ENCODE measurements around the gene LMX1A. TPM values are rescaled to one million over a fixed set of nuclear protein-coding genes. Genes with fewer than 3 reads are reported as not detected.

LMX1A gene
- polyA plus RNA-seq, 3 donors = not detected

DNA sequence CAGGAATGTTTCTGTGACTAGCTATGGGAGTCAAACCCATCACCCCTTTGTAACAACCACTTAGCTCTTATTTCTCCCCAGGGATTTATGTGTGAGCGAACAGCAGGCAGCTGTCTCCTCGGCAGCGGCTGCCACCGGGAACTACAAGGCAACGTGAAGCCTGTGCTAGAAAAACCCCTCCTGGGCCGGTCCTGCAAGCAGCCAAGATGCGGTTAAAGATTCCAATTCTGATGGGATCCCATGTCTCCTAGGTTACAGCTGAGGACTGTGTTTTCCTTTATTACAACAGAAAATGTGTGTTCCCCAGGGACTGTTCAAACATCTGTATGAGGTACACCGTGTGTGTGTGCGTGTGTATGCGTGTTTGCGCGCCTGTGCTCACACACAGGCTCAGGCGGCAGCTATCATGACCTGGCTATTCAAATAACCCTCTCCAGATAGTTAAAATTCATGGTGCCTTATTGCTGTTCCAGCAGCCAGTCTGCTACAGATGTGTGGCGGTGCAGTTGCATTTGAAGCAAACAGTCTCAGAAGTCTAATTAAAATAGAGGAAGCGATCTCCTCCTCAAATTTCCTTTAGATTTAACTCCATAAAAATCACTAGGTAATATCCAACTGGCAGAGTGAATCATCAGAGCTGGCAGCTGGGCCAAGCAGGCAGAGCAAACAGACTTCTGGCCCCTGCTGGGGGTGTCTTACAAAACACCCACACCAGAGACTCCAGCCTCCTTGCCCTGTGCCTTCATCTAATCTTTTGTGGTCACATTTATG, 68.0 kb downstream of the LMX1A start:
- H3K4me3 Mint-ChIP-seq = peak overlapping the region in 1 of 2 donors; percentile 35
- intact Hi-C loops (cut with micrococcal nuclease) = no loop called here
- Histone ChIP-seq H3K4me1 (ENCODE audit: control insufficient read depth in 1 of 2, insufficient read depth in 2 of 2, low read length in 2 of 2) (no peaks in the 10 kb centered on the region), H3K79me2 (ENCODE audit: insufficient read depth, low read length) (no peaks in the 10 kb centered on the region), H2AFZ (ENCODE audit: insufficient read depth, low read depth, low read length, poor library complexity, severe bottlenecking) (no peak overlapping the region), H3K27ac (ENCODE audit: low read depth in 1 of 2, low read length in 2 of 2) (no peak overlapping the region), H3K9ac (ENCODE audit: insufficient read depth, low read length, poor library complexity, severe bottlenecking) (no peak overlapping the region), H3K36me3 (replicated peaks in 1 of 2; ENCODE audit: control insufficient read depth in 1 of 2, insufficient read depth in 2 of 2, low read length in 2 of 2) (no peaks in the 10 kb centered on the region), H4K20me1 (ENCODE audit: insufficient read depth, low read length) (no peaks in the 10 kb centered on the region), H3K4me2 (replicated peaks; ENCODE audit: extremely low read depth, low read length, poor library complexity, severe bottlenecking) (no peak overlapping the region), H3K4me3 (replicated peaks in 1 of 3; ENCODE audit: low read depth in 2 of 3, low read length in 3 of 3) (no peak overlapping the region), H3K27me3 (ENCODE audit: control insufficient read depth in 2 of 2, insufficient read depth in 2 of 2, low read length in 2 of 2) (peaks cover 2 to 3% of the 10 kb centered on the region in 2 donors), H3K9me3 (replicated peaks in 1 of 2; ENCODE audit: control insufficient read depth in 1 of 2, insufficient read depth in 1 of 2, low read length in 2 of 2) (no peaks in the 10 kb centered on the region)
- no peak overlapping the region for H3K27ac Mint-ChIP-seq
- TF ChIP-seq CTCF (IDR thresholded peaks at IDR 0.05) = no peak
- H3K36me3 Mint-ChIP-seq = no peaks in the 10 kb centered on the region
- no peaks in the 10 kb centered on the region for H3K9me3 Mint-ChIP-seq
- no peaks in the 10 kb centered on the region for H3K4me1 Mint-ChIP-seq
- 51% methylated on average over 7 of the region's 15 CpGs for WGBS (ENCODE audit: insufficient coverage)
- DNase-seq = no peak
- H3K27me3 Mint-ChIP-seq (ENCODE audit: low read depth in 3 of 3) = peaks cover 6 to 9% (median 9%) of the 10 kb centered on the region in 3 donors

- no peak overlapping the region for H3K27ac Mint-ChIP-seq
- H3K4me1 Mint-ChIP-seq = no peaks in the 10 kb centered on the region
- intact Hi-C loops (cut with micrococcal nuclease) = no loop called here
- no CpG with 5 or more reads among the region's 4 CpGs for WGBS (ENCODE audit: insufficient coverage)
- TF ChIP-seq CTCF (IDR thresholded peaks at IDR 0.05) = no peak
- H3K4me3 Mint-ChIP-seq = no peak overlapping the region
- Histone ChIP-seq H2AFZ (ENCODE audit: insufficient read depth, low read depth, low read length, poor library complexity, severe bottlenecking) (no peak overlapping the region), H3K9ac (ENCODE audit: insufficient read depth, low read length, poor library complexity, severe bottlenecking) (no peak overlapping the region), H3K79me2 (ENCODE audit: insufficient read depth, low read length) (no peaks in the 10 kb centered on the region), H3K36me3 (replicated peaks in 1 of 2; ENCODE audit: control insufficient read depth in 1 of 2, insufficient read depth in 2 of 2, low read length in 2 of 2) (no peaks in the 10 kb centered on the region), H3K4me3 (replicated peaks in 1 of 3; ENCODE audit: low read depth in 2 of 3, low read length in 3 of 3) (no peak overlapping the region), H3K4me2 (replicated peaks; ENCODE audit: extremely low read depth, low read length, poor library complexity, severe bottlenecking) (no peak overlapping the region), H3K9me3 (replicated peaks in 1 of 2; ENCODE audit: control insufficient read depth in 1 of 2, insufficient read depth in 1 of 2, low read length in 2 of 2) (no peaks in the 10 kb centered on the region), H3K27ac (ENCODE audit: low read depth in 1 of 2, low read length in 2 of 2) (no peak overlapping the region), H3K4me1 (ENCODE audit: control insufficient read depth in 1 of 2, insufficient read depth in 2 of 2, low read length in 2 of 2) (no peaks in the 10 kb centered on the region), H4K20me1 (ENCODE audit: insufficient read depth, low read length) (no peaks in the 10 kb centered on the region), H3K27me3 (ENCODE audit: control insufficient read depth in 2 of 2, insufficient read depth in 2 of 2, low read length in 2 of 2) (peaks cover 2 to 3% of the 10 kb centered on the region in 2 donors)
- no peaks in the 10 kb centered on the region for H3K36me3 Mint-ChIP-seq
- DNase-seq = no peak
- H3K27me3 Mint-ChIP-seq (ENCODE audit: low read depth in 3 of 3) = peaks cover 6 to 11% (median 10%) of the 10 kb centered on the region in 3 donors
- no peaks in the 10 kb centered on the region for H3K9me3 Mint-ChIP-seq
Measured at GRCh38 chr1:165287781-165288180, 68.7 kb downstream of the LMX1A start.
